Middle frontal gyrus (tissue), 1 donor: Measurements from ENCODE around the gene ACVR2A.

Experiments used
- DNase-seq: peaks from one replicate; pipeline ENCODE4 v3.0.0-alpha.2; 2015; ENCODE audit warnings: low spot score; ENCODE audit errors: extremely low spot score

ACVR2A gene

GRCh38 chr2:147844697-147845410, at the start of gene ACVR2A:
Gene ACVR2A (plus strand): TSS chr2:147845029. CDS start chr2:147845153, 124 bp downstream.
- no peak for DNase-seq

- DNase-seq: no peak
Measured at GRCh38 chr2:147800316-147800715, 44.5 kb upstream of the ACVR2A start.

- no peak for DNase-seq
Measured at GRCh38 chr2:147806846-147807245, 38.0 kb upstream of the ACVR2A start.

- no peak for DNase-seq
Measured at GRCh38 chr2:147808520-147808919, 36.3 kb upstream of the ACVR2A start.

GRCh38 chr2:147810883-147811765, 33.7 kb upstream of the ACVR2A start:
- DNase-seq: no peak

GRCh38 chr2:147818741-147819140, 26.1 kb upstream of the ACVR2A start:
- DNase-seq: no peak

GRCh38 chr2:147824620-147825019, 20.2 kb upstream of the ACVR2A start:
- DNase-seq: no peak

GRCh38 chr2:147826278-147827087, 18.3 kb upstream of the ACVR2A start:
- no peak for DNase-seq

- DNase-seq: no peak
Measured at GRCh38 chr2:147827088-147827375, 17.8 kb upstream of the ACVR2A start.

GRCh38 chr2:147829106-147829505, 15.7 kb upstream of the ACVR2A start:
- DNase-seq: no peak

- no peak for DNase-seq
Measured at GRCh38 chr2:147836099-147836498, 8.7 kb upstream of the ACVR2A start.

GRCh38 chr2:147843391-147843863, 1.4 kb upstream of the ACVR2A start:
- peak; percentile 31 for DNase-seq

GRCh38 chr2:147843864-147844696, 749 bp upstream of the ACVR2A start:
- peak; percentile 74 for DNase-seq

- no peak for DNase-seq
Measured at GRCh38 chr2:147845411-147845971, 662 bp downstream of the ACVR2A start.

- no peak for DNase-seq
Measured at GRCh38 chr2:147846412-147847081, 1.7 kb downstream of the ACVR2A start.

- DNase-seq: no peak
Measured at GRCh38 chr2:147847746-147848391, 3.0 kb downstream of the ACVR2A start.

GRCh38 chr2:147850838-147851237, 6.0 kb downstream of the ACVR2A start:
- DNase-seq: no peak

GRCh38 chr2:147851244-147851930, 6.6 kb downstream of the ACVR2A start:
- DNase-seq: no peak
